PC-9 (cell line): ENCODE measurements around the gene TRIM31.

ENCODE experiments used
- CTCF ChIP-seq: fragments of 200-600 bp; sonication (generic); conservative IDR thresholded peaks from 2 replicates; pipeline ENCODE4 v1.6.1; 2017; ENCODE audit warnings: mixed run types, antibody characterized with exemption, mild to moderate bottlenecking, moderate library complexity
- EZH2 ChIP-seq: fragments of 200-600 bp; sonication (generic); IDR thresholded peaks from 2 replicates; pipeline ENCODE4 v1.8.0; 2017; ENCODE audit warnings: antibody characterized with exemption, low read depth

- TF ChIP-seq EZH2 (no peak), CTCF (no peak)
Observed at GRCh38 chr6:30143780-30144179, 30.9 kb upstream of the TRIM31 start.
